DMS53 treated with DMSO at 0.1 percent for 48 hours (cell line): ENCODE results near the gene GAPVD1.
"Not testable (repeated sequence)": the region's sequence is repeated elsewhere in the genome, so short reads cannot be mapped to it uniquely, and the experiment has no call there.

Source experiments
- DNase-seq: peaks from one replicate; lab custom pipeline; 2025; ENCODE audit not compliant: unreplicated experiment; lab: John Stamatoyannopoulos, UW

Gene GAPVD1

GRCh38 chr9:125254231-125254630 lies 7.4 kb upstream of the GAPVD1 start:
- no peak for DNase-seq

GRCh38 chr9:125255781-125256391 lies 5.7 kb upstream of the GAPVD1 start:
- DNase-seq = no peak

- DNase-seq = no peak
These were observed 3.4 kb upstream of the GAPVD1 start for GRCh38 chr9:125258160-125258785.

- DNase-seq = no peak
These were observed 2.6 kb upstream of the GAPVD1 start for GRCh38 chr9:125258832-125259534.

GRCh38 chr9:125260561-125260960 lies 1.1 kb upstream of the GAPVD1 start:
- no peak for DNase-seq

GRCh38 chr9:125262294-125262991 lies 817 bp downstream of the GAPVD1 start:
- no peak for DNase-seq

- DNase-seq = not testable (repeated sequence)
These were observed 2.4 kb downstream of the GAPVD1 start for GRCh38 chr9:125264068-125264467.

GRCh38 chr9:125268394-125269013 lies 6.9 kb downstream of the GAPVD1 start:
- no peak for DNase-seq

GRCh38 chr9:125269014-125269397 lies 7.4 kb downstream of the GAPVD1 start:
- DNase-seq = no peak

- no peak for DNase-seq
These were observed 9.5 kb downstream of the GAPVD1 start for GRCh38 chr9:125271081-125271480.

- no peak for DNase-seq
These were observed 11.1 kb downstream of the GAPVD1 start for GRCh38 chr9:125272697-125273096.

- DNase-seq = no peak
These were observed 15.1 kb downstream of the GAPVD1 start for GRCh38 chr9:125276771-125277170.

- no peak for DNase-seq
These were observed 15.8 kb downstream of the GAPVD1 start for GRCh38 chr9:125277411-125277810.

GRCh38 chr9:125280945-125281344 lies 19.3 kb downstream of the GAPVD1 start:
- no peak for DNase-seq

GRCh38 chr9:125284855-125285254 lies 23.2 kb downstream of the GAPVD1 start:
- DNase-seq = no peak

- not testable (repeated sequence) for DNase-seq
These were observed 25.4 kb downstream of the GAPVD1 start for GRCh38 chr9:125286935-125287433.

- DNase-seq = no peak
These were observed 31.5 kb downstream of the GAPVD1 start for GRCh38 chr9:125293134-125293533.

- DNase-seq = no peak
These were observed 34.0 kb downstream of the GAPVD1 start for GRCh38 chr9:125295657-125296056.

GRCh38 chr9:125296843-125297372 lies 35.3 kb downstream of the GAPVD1 start:
- peak; percentile 98 for DNase-seq

GRCh38 chr9:125297917-125298316 lies 36.3 kb downstream of the GAPVD1 start:
- no peak for DNase-seq

GRCh38 chr9:125302241-125302640 lies 40.6 kb downstream of the GAPVD1 start:
- no peak for DNase-seq
